Adrenal gland (tissue), 12 donors: ENCODE measurements around the gene PRUNE1. TPM values are rescaled to one million over a fixed set of nuclear protein-coding genes. Genes with fewer than 3 reads are reported as not detected.

Experiments
- DNase-seq, 7 donors: peaks; one replicate each; pipeline ENCODE4 v3.0.0-alpha.2; 2019 to 2020
- H3K27ac ChIP-seq, 5 donors: fragments of 200-600 bp; sonication (generic) in 4 of 5; 1 replicate in 3 of 5; 2 replicates in 2 of 5; pipeline versions ENCODE4 v1.5.1 to v1.8.0; 2016 to 2020; ENCODE audit warnings: mild to moderate bottlenecking in 1 of 5
- H3K27me3 ChIP-seq: fragments of 200-600 bp; 2 replicates; pipeline ENCODE4 v1.8.0; 2021
- H3K36me3 ChIP-seq, 2 donors: fragments of 200-600 bp; replicated peaks in 1 of 2; 1 replicate in 1 of 2; 2 replicates in 1 of 2; pipeline versions ENCODE4 v1.5.1 to v1.8.0; 2018 to 2022
- H3K4me1 ChIP-seq, 2 donors: fragments of 200-600 bp; replicated peaks in 1 of 2; 1 replicate in 1 of 2; 2 replicates in 1 of 2; pipeline versions ENCODE4 v1.5.1 to v1.8.0; 2018 to 2021
- H3K4me3 ChIP-seq, 4 donors: fragments of 200-600 bp; sonication (generic) in 3 of 4; one replicate each; pipeline ENCODE4 v1.5.1; 2016 to 2018
- H3K9me3 ChIP-seq, 3 donors: fragments of 200-600 bp; sonication (generic) in 1 of 3; replicated peaks in 1 of 3; 1 replicate in 2 of 3; 2 replicates in 1 of 3; pipeline versions ENCODE4 v1.5.1 to v1.8.0; 2016 to 2021
- CTCF ChIP-seq, 6 experiments: fragments of 450-650 bp in 4 of 6; fragments of 200-600 bp in 2 of 6; sonication (generic) in 1 of 6; IDR thresholded peaks; 1 replicate in 5 of 6; 2 replicates in 1 of 6; pipeline versions ENCODE4 v1.5.1 to v1.8.0; 2016 to 2021; ENCODE audit warnings: antibody characterized with exemption in 6 of 6, mild to moderate bottlenecking in 2 of 6, moderate library complexity in 1 of 6
- POLR2A ChIP-seq, 2 donors: fragments of 450-650 bp; IDR thresholded peaks; one replicate each; pipeline ENCODE4 v1.6.1; 2017; ENCODE audit warnings: antibody characterized with exemption in 2 of 2, mild to moderate bottlenecking in 2 of 2, moderate library complexity in 1 of 2
- WGBS, 4 donors: extraction: QIAGEN DNeasy Blood & Tissue Kit in 2 of 4; methylation state at CpG; one replicate each; pipeline versions ENCODE4 v1.1.5 to v1.1.7; 2013 to 2017; 5-methylcytosine and 5-hydroxymethylcytosine counted together
- intact Hi-C, 2 donors: fragments of 100-400 bp; cut with DNase I; formaldehyde crosslinking; loops; one replicate each; pipeline versions ENCODE4 v1.14.1 to v1.15.0; 2022 to 2023
- polyA plus RNA-seq, 3 donors: library from polyadenylated mRNA; stranded (reverse); fragments of 200-250 nt in 2 of 3; fragments of 350-450 nt in 1 of 3; fragmentation: Illumina TruSeq in 1 of 3; extraction: RNeasy Lipid Tissue Mini Kit (QIAGEN cat#74804) in 1 of 3; gene quantifications; one replicate each; pipeline ENCODE4 v1.2.3, GENCODE V29; 2013 to 2014
- total RNA-seq, 9 donors: library from RNA; depleted of rRNA in 4 of 9; stranded (reverse); fragments of >200 nt in 4 of 9; fragments of 120-200 nt in 1 of 9; fragmentation: NEBNext Ultra II Directional in 1 of 9; extraction: Animal tissue kit (Norgen Biotek cat#: 25700) in 1 of 9; gene quantifications; one replicate each; pipeline versions ENCODE4 v1.1.0 to v1.2.4, GENCODE V29; 2013 to 2023
- donor health status: healthy with polysubstance abuse.
- donor health status: Bipolar disorder and iron deficiency.
- donor health status: DM: yes; HTN: yes; CAD: no.
- donor health status: DM: no; HTN: no; CAD: no.
- donor health status: DM: no; HTN: no; CAD: no.
- donor health status: DM: yes; HTN: yes; CAD: no.

PRUNE1 gene
- total and polyA plus RNA-seq, 12 donors, result 10.2 to 25.7 (median 16.4) TPM

GRCh38 chr1:150994248-150994647 lies 14.0 kb upstream of the PRUNE1 start:
- DNase-seq, result no peak
- H3K4me1 ChIP-seq, result peaks cover 7 to 8% of the 10 kb centered on the region in 2 donors
- no peak for TF ChIP-seq POLR2A (IDR thresholded peaks at IDR 0.05)
- TF ChIP-seq CTCF (IDR thresholded peaks at IDR 0.05), result no peak
- no peaks in the 10 kb centered on the region for H3K9me3 ChIP-seq
- H3K4me3 ChIP-seq, result no peak overlapping the region
- H3K27me3 ChIP-seq, result no peaks in the 10 kb centered on the region
- intact Hi-C loops, result no loop called here
- no peak overlapping the region for H3K27ac ChIP-seq
- 52 to 68% (median 58%) methylated on average over 3 of the region's 3 CpGs for WGBS, 4 donors
- peaks cover 0 to 26% of the 10 kb centered on the region in 2 donors for H3K36me3 ChIP-seq

- Histone ChIP-seq H3K27ac (peak overlapping the region in 3 of 5 donors; percentile 24 to 65 (median 26)), H3K4me3 (no peak overlapping the region), H3K4me1 (peaks cover 7 to 8% of the 10 kb centered on the region in 2 donors), H3K27me3 (no peaks in the 10 kb centered on the region), H3K9me3 (no peaks in the 10 kb centered on the region), H3K36me3 (peaks cover 0 to 34% of the 10 kb centered on the region in 2 donors)
- no peak for DNase-seq
- TF ChIP-seq CTCF (IDR thresholded peaks at IDR 0.05), result no peak
- TF ChIP-seq POLR2A (IDR thresholded peaks at IDR 0.05), result no peak
- 29 to 44% (median 42%) methylated on average over 4 of the region's 4 CpGs for WGBS, 4 donors
- intact Hi-C loops, result no loop called here
These were observed 12.8 kb upstream of the PRUNE1 start for GRCh38 chr1:150995460-150995859.

- WGBS, 4 donors, result 21 to 26% (median 24%) methylated on average over 9 of the region's 9 CpGs
- Histone ChIP-seq H3K9me3 (no peaks in the 10 kb centered on the region), H3K27me3 (no peaks in the 10 kb centered on the region), H3K27ac (peak overlapping the region in 3 of 5 donors; percentile 24 to 65 (median 26)), H3K4me1 (peaks cover 7 to 8% of the 10 kb centered on the region in 2 donors), H3K36me3 (peaks cover 0 to 34% of the 10 kb centered on the region in 2 donors), H3K4me3 (no peak overlapping the region)
- TF ChIP-seq POLR2A (IDR thresholded peaks at IDR 0.05) (no peak), CTCF (IDR thresholded peaks at IDR 0.05) (peak; percentile 70 to 93 (median 88))
- peak in 6 of 7 donors; percentile 34 to 79 (median 64) for DNase-seq
- intact Hi-C loops, result no loop called here
These were observed 12.4 kb upstream of the PRUNE1 start for GRCh38 chr1:150995896-150996295.

- 77 to 86% (median 82%) methylated on average over 19 to 20 of the region's 20 CpGs for WGBS, 4 donors
- H3K4me3 ChIP-seq, result no peak overlapping the region
- H3K9me3 ChIP-seq, result no peaks in the 10 kb centered on the region
- DNase-seq, result no peak
- TF ChIP-seq POLR2A (IDR thresholded peaks at IDR 0.05) (no peak), CTCF (IDR thresholded peaks at IDR 0.05) (no peak)
- H3K27me3 ChIP-seq, result no peaks in the 10 kb centered on the region
- intact Hi-C loops, result no loop called here
- no peak overlapping the region for H3K27ac ChIP-seq
- H3K36me3 ChIP-seq, result peaks cover 0 to 45% of the 10 kb centered on the region in 2 donors
- H3K4me1 ChIP-seq, result peaks cover 7 to 10% of the 10 kb centered on the region in 2 donors
These were observed 10.9 kb upstream of the PRUNE1 start for GRCh38 chr1:150997126-150997872.
